C4-2B (cell line): Measurements from ENCODE around the gene AFF3.

Source experiments
- H3K27ac ChIP-seq: fragments of 450-650 bp; 2 replicates; pipeline ENCODE4 v1.5.1; 2017
- CTCF ChIP-seq: fragments of 450-650 bp; conservative IDR thresholded peaks from 2 replicates; pipeline ENCODE4 v1.5.1; 2017; ENCODE audit warnings: mild to moderate bottlenecking
- ZFX ChIP-seq: fragments of 450-650 bp; IDR thresholded peaks from 2 replicates; pipeline ENCODE4 v1.6.1; 2017

AFF3 gene

GRCh38 chr2:100017633-100018032 is 124.8 kb downstream of the AFF3 start:
- TF ChIP-seq ZFX (no peak), CTCF (no peak)
- no peak overlapping the region for H3K27ac ChIP-seq

GRCh38 chr2:100016756-100017155 is 125.6 kb downstream of the AFF3 start:
- no peak overlapping the region for H3K27ac ChIP-seq
- TF ChIP-seq CTCF (no peak), ZFX (no peak)

- H3K27ac ChIP-seq, result no peak overlapping the region
- TF ChIP-seq CTCF, result no peak
- TF ChIP-seq ZFX, result no peak
Measured at GRCh38 chr2:100015849-100016248, 126.5 kb downstream of the AFF3 start.

GRCh38 chr2:100013892-100014677 is 128.3 kb downstream of the AFF3 start:
- H3K27ac ChIP-seq, result no peak overlapping the region; the same call in 1 of the 2 replicates
- TF ChIP-seq ZFX (no peak), CTCF (no peak)

GRCh38 chr2:100012561-100012960 is 129.8 kb downstream of the AFF3 start:
- no peak overlapping the region for H3K27ac ChIP-seq
- TF ChIP-seq CTCF, result no peak
- no peak for TF ChIP-seq ZFX

GRCh38 chr2:100011272-100011731 is 131.1 kb downstream of the AFF3 start:
- H3K27ac ChIP-seq, result no peak overlapping the region
- no peak for TF ChIP-seq ZFX
- TF ChIP-seq CTCF, result no peak

GRCh38 chr2:100010606-100011005 is 131.8 kb downstream of the AFF3 start:
- no peak overlapping the region for H3K27ac ChIP-seq
- no peak for TF ChIP-seq ZFX
- TF ChIP-seq CTCF, result no peak
